Neural progenitor cell (in vitro differentiated cells): ENCODE data around the gene MYOZ3.

Experiments
- EZH2 ChIP-seq: fragments of 200-600 bp; sonication (generic); IDR thresholded peaks from 2 replicates; pipeline ENCODE4 v1.6.1; 2017; ENCODE audit warnings: antibody characterized with exemption, mild to moderate bottlenecking, moderate library complexity
- TF ChIP-seq, protein P1 (sequence below): fragments of 200-600 bp; sonication (generic); IDR thresholded peaks from 2 replicates; pipeline ENCODE4 v1.5.1; 2017; ENCODE audit warnings: antibody characterized with exemption, mild to moderate bottlenecking

DNA sequence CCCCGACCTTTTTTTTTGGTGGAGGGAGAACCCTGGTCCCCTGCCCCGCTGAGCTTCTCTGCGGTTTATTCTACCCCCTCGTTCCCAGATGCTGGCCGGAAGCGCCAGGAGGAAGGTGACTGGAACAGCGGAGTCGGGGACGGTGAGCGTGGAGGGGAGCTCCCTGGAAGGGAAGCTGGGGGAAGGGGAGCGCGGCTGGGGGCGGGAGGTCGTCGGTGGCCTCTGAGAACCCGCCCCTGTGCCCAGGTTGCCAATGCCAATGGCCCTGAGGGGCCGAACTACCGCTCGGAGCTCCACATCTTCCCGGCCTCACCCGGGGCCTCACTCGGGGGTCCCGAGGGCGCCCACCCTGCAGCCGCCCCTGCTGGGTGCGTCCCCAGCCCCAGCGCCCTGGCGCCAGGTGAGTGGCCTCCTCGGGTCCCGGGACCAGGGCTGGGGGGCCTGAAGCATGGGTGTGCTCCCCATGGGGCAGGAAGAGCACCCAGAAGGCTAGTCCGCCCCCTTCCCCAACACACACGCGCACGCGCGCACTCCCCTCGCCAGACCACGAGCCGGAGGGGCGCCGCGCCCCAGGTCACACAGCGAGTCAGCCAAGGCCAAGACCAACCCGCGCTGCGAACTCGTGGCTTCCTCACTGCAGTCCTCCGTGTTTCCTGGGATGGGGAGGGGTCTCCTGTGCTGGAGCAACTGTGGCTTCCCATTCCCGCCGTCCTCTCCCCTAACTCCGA is 10.6 kb downstream of the MYOZ3 start:
- TF ChIP-seq, protein P1, sequence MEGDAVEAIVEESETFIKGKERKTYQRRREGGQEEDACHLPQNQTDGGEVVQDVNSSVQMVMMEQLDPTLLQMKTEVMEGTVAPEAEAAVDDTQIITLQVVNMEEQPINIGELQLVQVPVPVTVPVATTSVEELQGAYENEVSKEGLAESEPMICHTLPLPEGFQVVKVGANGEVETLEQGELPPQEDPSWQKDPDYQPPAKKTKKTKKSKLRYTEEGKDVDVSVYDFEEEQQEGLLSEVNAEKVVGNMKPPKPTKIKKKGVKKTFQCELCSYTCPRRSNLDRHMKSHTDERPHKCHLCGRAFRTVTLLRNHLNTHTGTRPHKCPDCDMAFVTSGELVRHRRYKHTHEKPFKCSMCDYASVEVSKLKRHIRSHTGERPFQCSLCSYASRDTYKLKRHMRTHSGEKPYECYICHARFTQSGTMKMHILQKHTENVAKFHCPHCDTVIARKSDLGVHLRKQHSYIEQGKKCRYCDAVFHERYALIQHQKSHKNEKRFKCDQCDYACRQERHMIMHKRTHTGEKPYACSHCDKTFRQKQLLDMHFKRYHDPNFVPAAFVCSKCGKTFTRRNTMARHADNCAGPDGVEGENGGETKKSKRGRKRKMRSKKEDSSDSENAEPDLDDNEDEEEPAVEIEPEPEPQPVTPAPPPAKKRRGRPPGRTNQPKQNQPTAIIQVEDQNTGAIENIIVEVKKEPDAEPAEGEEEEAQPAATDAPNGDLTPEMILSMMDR: no peak
- peak; percentile 42 for TF ChIP-seq EZH2
